IMR-90 (cell line): Measurements from ENCODE around the gene NOSTRIN. TPM values are rescaled to one million over a fixed set of nuclear protein-coding genes. Genes with fewer than 3 reads are reported as not detected.

Source experiments
- ATAC-seq: fragments of 200-7000 bp; cut with Tn5 transposase; 2 replicates; pipeline ENCODE4 v1.9.1; 2020; ENCODE audit warnings: low read depth, mild to moderate bottlenecking, moderate library complexity
- BruUV-seq: library from RNA; stranded (reverse); fragments of 400-500 nt; replicated peaks from 2 replicates; lab custom pipeline; 2021; lab: Mats Ljungman, UMichigan
- CTCF ChIA-PET: fragments of 300-600 bp; formaldehyde crosslinking; extraction: SDS; loops from one replicate; lab custom pipeline; 2021; ENCODE audit warnings: antibody characterized with exemption; lab: Yijun Ruan, JAX
- POLR2A ChIA-PET: fragments of 300-600 bp; sonication (Branson Sonifier 250); formaldehyde crosslinking; loops from one replicate; lab custom pipeline; 2022; ENCODE audit warnings: antibody characterized with exemption; ENCODE audit not compliant: unreplicated experiment; lab: Charles Lee
- DNase-seq: peaks from one replicate; pipeline ENCODE4 v3.0.0; 2013
- H2AFZ ChIP-seq: replicated peaks from 2 replicates; pipeline ENCODE3; 2013; ENCODE audit warnings: low read length, mild to moderate bottlenecking; ENCODE audit not compliant: poor library complexity
- H2AK5ac ChIP-seq: 2 replicates; pipeline ENCODE4 v1.6.1; 2013; ENCODE audit warnings: low read depth, low read length, inconsistent platforms
- H2AK9ac ChIP-seq: replicated peaks from 2 replicates; pipeline ENCODE3; 2013; ENCODE audit warnings: mild to moderate bottlenecking, low read depth, low read length, moderate library complexity; ENCODE audit not compliant: poor library complexity
- H2BK120ac ChIP-seq: 2 replicates; pipeline ENCODE4 v1.6.1; 2013; ENCODE audit warnings: low read depth, low read length, inconsistent platforms
- H2BK15ac ChIP-seq: 3 replicates; pipeline ENCODE4 v1.6.1; 2013; ENCODE audit warnings: low read depth, low read length, inconsistent platforms
- H2BK20ac ChIP-seq: 2 replicates; pipeline ENCODE4 v1.6.1; 2013; ENCODE audit warnings: low read depth, mild to moderate bottlenecking, inconsistent platforms, low read length, moderate library complexity
- H2BK5ac ChIP-seq: 2 replicates; pipeline ENCODE4 v1.6.1; 2013; ENCODE audit warnings: mild to moderate bottlenecking, low read depth, low read length, inconsistent platforms; ENCODE audit not compliant: poor library complexity, severe bottlenecking
- H3K14ac ChIP-seq: replicated peaks from 2 replicates; pipeline ENCODE4 v1.6.1; 2013; ENCODE audit warnings: low read depth, low read length, inconsistent platforms
- H3K18ac ChIP-seq: 2 replicates; pipeline ENCODE4 v1.6.1; 2013; ENCODE audit warnings: low read depth, low read length, control low read depth
- H3K23ac ChIP-seq: 2 replicates; pipeline ENCODE4 v1.6.1; 2013; ENCODE audit warnings: low read depth, low read length, inconsistent platforms
- H3K27ac ChIP-seq: 2 replicates; pipeline ENCODE4 v1.5.1; 2013; ENCODE audit warnings: mild to moderate bottlenecking, control low read depth, low read length; ENCODE audit not compliant: insufficient read depth
- H3K27me3 ChIP-seq: 2 replicates; pipeline ENCODE4 v1.6.1; 2013; ENCODE audit warnings: low read length; ENCODE audit not compliant: control insufficient read depth, insufficient read depth
- H3K36me3 ChIP-seq: 2 replicates; pipeline ENCODE4 v1.6.1; 2013; ENCODE audit warnings: low read length, mixed read lengths; ENCODE audit not compliant: control insufficient read depth, insufficient read depth
- H3K4ac ChIP-seq: 2 replicates; pipeline ENCODE4 v1.6.1; 2013; ENCODE audit warnings: low read depth, low read length, inconsistent platforms
- H3K4me1 ChIP-seq: 2 replicates; pipeline ENCODE4 v1.6.1; 2013; ENCODE audit warnings: low read length, mixed read lengths; ENCODE audit not compliant: control insufficient read depth, insufficient read depth
- H3K4me2 ChIP-seq: 2 replicates; pipeline ENCODE4 v1.6.1; 2013; ENCODE audit warnings: low read depth, mild to moderate bottlenecking, control low read depth, low read length, moderate library complexity
- H3K4me3 ChIP-seq: 2 replicates; pipeline ENCODE4 v1.5.1; 2013; ENCODE audit warnings: low read depth, mild to moderate bottlenecking, control low read depth, low read length, moderate library complexity; ENCODE audit not compliant: insufficient read depth
- H3K56ac ChIP-seq: 2 replicates; pipeline ENCODE4 v1.6.1; 2013; ENCODE audit warnings: low read length, inconsistent platforms; ENCODE audit not compliant: insufficient read depth; ENCODE audit errors: extremely low read depth
- H3K79me1 ChIP-seq, 2 experiments: 2 replicates each; pipeline ENCODE4 v1.6.1; 2013; ENCODE audit warnings: low read length in 2 of 2, inconsistent platforms in 1 of 2, low read depth in 1 of 2
- H3K9ac ChIP-seq: 2 replicates; pipeline ENCODE4 v1.6.1; 2013; ENCODE audit warnings: low read depth, low read length, control low read depth
- H3K9me1 ChIP-seq: 2 replicates; pipeline ENCODE4 v1.6.1; 2013; ENCODE audit warnings: low read length, inconsistent platforms; ENCODE audit not compliant: insufficient read depth
- H3K9me3 ChIP-seq: 2 replicates; pipeline ENCODE4 v1.6.1; 2013; ENCODE audit warnings: low read length; ENCODE audit not compliant: control insufficient read depth, insufficient read depth
- H4K20me1 ChIP-seq: 2 replicates; pipeline ENCODE4 v1.6.1; 2013; ENCODE audit warnings: low read length, inconsistent platforms; ENCODE audit not compliant: insufficient read depth
- H4K5ac ChIP-seq: 2 replicates; pipeline ENCODE4 v1.6.1; 2013; ENCODE audit warnings: mild to moderate bottlenecking, low read depth, low read length, control low read depth
- H4K8ac ChIP-seq, 2 experiments: 2 replicates each; pipeline ENCODE4 v1.6.1; 2013; ENCODE audit warnings: low read depth in 2 of 2, low read length in 2 of 2, control low read depth in 1 of 2, inconsistent platforms in 1 of 2
- H4K91ac ChIP-seq: 2 replicates; pipeline ENCODE4 v1.6.1; 2013; ENCODE audit warnings: low read depth, low read length, inconsistent platforms; ENCODE audit not compliant: insufficient read depth
- BHLHE40 ChIP-seq: fragments of 150-350 bp; IDR thresholded peaks from 2 replicates; pipeline ENCODE4 v1.6.1; 2016; ENCODE audit warnings: mild to moderate bottlenecking, low read depth, low read length
- CHD1 ChIP-seq: IDR thresholded peaks from 2 replicates; pipeline ENCODE4 v1.6.1; 2012; ENCODE audit warnings: low read depth, low read length, improper control_type of control experiment
- MXI1 ChIP-seq: IDR thresholded peaks from 2 replicates; pipeline ENCODE4 v1.6.1; 2012; ENCODE audit warnings: low read depth, mild to moderate bottlenecking, low read length, moderate library complexity, borderline replicate concordance
- NFE2L2 ChIP-seq: fragments of 150-350 bp; IDR thresholded peaks from 2 replicates; pipeline ENCODE4 v1.6.1; 2016; ENCODE audit warnings: low read depth, mild to moderate bottlenecking, low read length
- SMC3 ChIP-seq: fragments of 150-350 bp; IDR thresholded peaks from 2 replicates; pipeline ENCODE4 v1.6.1; 2016; ENCODE audit warnings: low read depth, mild to moderate bottlenecking, antibody characterized with exemption, low read length, moderate library complexity
- WGBS, 2 experiments: methylation state at CpG; one replicate each; pipeline versions ENCODE4 v1.1.5 to v1.1.7; 2013; ENCODE audit warnings: missing lambda C conversion rate in 2 of 2; ENCODE audit not compliant: insufficient read length in 1 of 2; ENCODE audit errors: extremely low coverage in 2 of 2; 5-methylcytosine and 5-hydroxymethylcytosine counted together
- dilution Hi-C: fragments of 300-500 bp; cut with HindIII; formaldehyde crosslinking; loops from one replicate; pipeline ENCODE4 v1.14.3; 2018; ENCODE audit warnings: low sequenced_read_pairs; ENCODE audit not compliant: unreplicated experiment
- in situ Hi-C: fragments of 300-500 bp; cut with MboI; formaldehyde crosslinking; loops from 3 replicates; pipeline ENCODE4 v1.14.3; 2019; ENCODE audit warnings: low sequenced_read_pairs, inconsistent platforms, mixed read lengths
- intact Hi-C: fragments of 100-400 bp; cut with micrococcal nuclease; formaldehyde crosslinking; loops from 2 replicates; pipeline ENCODE4 v1.10.0; 2022
- polyA plus RNA-seq, 3 experiments: library from polyadenylated mRNA; depleted of rRNA; stranded (reverse); fragments of >200 nt; gene quantifications; 2 replicates each; pipeline ENCODE4 v1.2.3, GENCODE V29; 2012; ENCODE audit warnings: low replicate concordance in 1 of 3
- total RNA-seq: library from RNA; depleted of rRNA; stranded (reverse); fragments of >200 nt; gene quantifications from 2 replicates; pipeline ENCODE4 v1.2.3, GENCODE V29; 2012
- TF ChIP-seq, protein P1 (sequence below): conservative IDR thresholded peaks from 2 replicates; pipeline ENCODE4 v1.5.1; 2012; ENCODE audit warnings: mild to moderate bottlenecking, low read depth, low read length, improper control_type of control experiment
- TF ChIP-seq, protein P2 (sequence below): fragments of 150-350 bp; IDR thresholded peaks from 2 replicates; pipeline ENCODE4 v1.6.1; 2016; ENCODE audit warnings: low read depth, mild to moderate bottlenecking, low read length, moderate library complexity, borderline replicate concordance

NOSTRIN gene
- total and polyA plus RNA-seq, 2 of the 4 experiments (the other 2 are of a cell fraction), result 0.15 to 0.18 TPM

DNA sequence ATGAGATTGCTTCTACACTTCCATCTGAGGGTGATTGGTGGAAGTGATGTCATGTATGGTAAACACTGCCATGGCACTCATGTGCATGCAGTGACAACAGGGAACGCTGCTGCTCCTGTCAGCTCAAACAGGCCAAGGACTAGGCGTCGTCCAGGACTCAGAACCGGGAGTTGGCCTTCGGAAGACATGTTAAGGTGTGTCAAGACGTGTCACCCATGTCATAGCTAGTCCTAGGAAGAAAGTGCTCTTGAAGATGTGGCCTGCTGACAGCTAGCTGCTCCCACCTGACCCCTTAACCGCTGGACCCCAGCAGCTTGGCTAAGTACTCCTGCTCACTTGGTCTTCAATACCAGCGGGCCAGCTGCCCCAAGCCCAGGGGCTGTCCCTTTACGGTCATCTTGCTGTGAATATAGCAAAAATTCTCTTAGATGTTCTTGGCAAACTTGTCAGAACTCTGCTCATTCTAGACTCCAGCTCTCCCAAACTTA is 6.3 kb upstream of the NOSTRIN start:
- no peaks in the 10 kb centered on the region for H3K9me3 ChIP-seq
- ChIA-PET POLR2A (no interaction called here), CTCF (interaction anchor here (0.7 to 0.8 kb wide), 2 partner anchors 20 to 25 kb away, joined by 8 to 10 read pairs; no protein-coding TSS in a partner anchor)
- H2BK5ac ChIP-seq, result no peak overlapping the region
- no peak overlapping the region for H3K4me2 ChIP-seq
- H4K5ac ChIP-seq, result no peak overlapping the region
- H4K8ac ChIP-seq, result no peak overlapping the region
- no peak overlapping the region for H3K27ac ChIP-seq
- DNase-seq (no peak), ATAC-seq (no peak)
- BruUV-seq, result no TSS peak
- no peak overlapping the region for H3K9ac ChIP-seq
- H3K4me1 ChIP-seq, result 0 out of 2 replicates have a peak, but pooled peaks cover 2% of the 10 kb centered on the region
- no peak overlapping the region for H3K56ac ChIP-seq
- TF ChIP-seq NFE2L2, result no peak
- no peak for TF ChIP-seq MXI1
- TF ChIP-seq, protein P1, sequence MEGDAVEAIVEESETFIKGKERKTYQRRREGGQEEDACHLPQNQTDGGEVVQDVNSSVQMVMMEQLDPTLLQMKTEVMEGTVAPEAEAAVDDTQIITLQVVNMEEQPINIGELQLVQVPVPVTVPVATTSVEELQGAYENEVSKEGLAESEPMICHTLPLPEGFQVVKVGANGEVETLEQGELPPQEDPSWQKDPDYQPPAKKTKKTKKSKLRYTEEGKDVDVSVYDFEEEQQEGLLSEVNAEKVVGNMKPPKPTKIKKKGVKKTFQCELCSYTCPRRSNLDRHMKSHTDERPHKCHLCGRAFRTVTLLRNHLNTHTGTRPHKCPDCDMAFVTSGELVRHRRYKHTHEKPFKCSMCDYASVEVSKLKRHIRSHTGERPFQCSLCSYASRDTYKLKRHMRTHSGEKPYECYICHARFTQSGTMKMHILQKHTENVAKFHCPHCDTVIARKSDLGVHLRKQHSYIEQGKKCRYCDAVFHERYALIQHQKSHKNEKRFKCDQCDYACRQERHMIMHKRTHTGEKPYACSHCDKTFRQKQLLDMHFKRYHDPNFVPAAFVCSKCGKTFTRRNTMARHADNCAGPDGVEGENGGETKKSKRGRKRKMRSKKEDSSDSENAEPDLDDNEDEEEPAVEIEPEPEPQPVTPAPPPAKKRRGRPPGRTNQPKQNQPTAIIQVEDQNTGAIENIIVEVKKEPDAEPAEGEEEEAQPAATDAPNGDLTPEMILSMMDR, result no peak
- TF ChIP-seq, protein P2, sequence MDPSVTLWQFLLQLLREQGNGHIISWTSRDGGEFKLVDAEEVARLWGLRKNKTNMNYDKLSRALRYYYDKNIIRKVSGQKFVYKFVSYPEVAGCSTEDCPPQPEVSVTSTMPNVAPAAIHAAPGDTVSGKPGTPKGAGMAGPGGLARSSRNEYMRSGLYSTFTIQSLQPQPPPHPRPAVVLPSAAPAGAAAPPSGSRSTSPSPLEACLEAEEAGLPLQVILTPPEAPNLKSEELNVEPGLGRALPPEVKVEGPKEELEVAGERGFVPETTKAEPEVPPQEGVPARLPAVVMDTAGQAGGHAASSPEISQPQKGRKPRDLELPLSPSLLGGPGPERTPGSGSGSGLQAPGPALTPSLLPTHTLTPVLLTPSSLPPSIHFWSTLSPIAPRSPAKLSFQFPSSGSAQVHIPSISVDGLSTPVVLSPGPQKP, result no peak
- TF ChIP-seq CHD1, result no peak
- TF ChIP-seq SMC3, result no peak
- TF ChIP-seq BHLHE40, result no peak
- no peak overlapping the region for H3K14ac ChIP-seq
- no peaks in the 10 kb centered on the region; the same call in 1 of the 2 replicates for H3K27me3 ChIP-seq
- H3K23ac ChIP-seq, result no peak overlapping the region
- no peak overlapping the region for H3K4ac ChIP-seq
- no peaks in the 10 kb centered on the region for H3K9me1 ChIP-seq
- no peak overlapping the region for H2BK120ac ChIP-seq
- H4K20me1 ChIP-seq, result no peaks in the 10 kb centered on the region
- intact Hi-C loops (no loop called here), in situ Hi-C loops (no loop called here), dilution Hi-C loops (no loop called here)
- no peaks in the 10 kb centered on the region for H3K36me3 ChIP-seq
- no peak overlapping the region for H2BK15ac ChIP-seq
- WGBS, 2 experiments, result 47% methylated on average over 3 of the region's 9 CpGs; no CpG with 5 or more reads in 1 of the 2 experiments
- H2AFZ ChIP-seq, result no peak overlapping the region
- H3K18ac ChIP-seq, result no peak overlapping the region
- no peak overlapping the region for H2BK20ac ChIP-seq
- H2AK5ac ChIP-seq, result no peak overlapping the region
- no peak overlapping the region for H4K91ac ChIP-seq
- no peak overlapping the region for H3K4me3 ChIP-seq
- no peaks in the 10 kb centered on the region for H3K79me1 ChIP-seq
- no peak overlapping the region for H2AK9ac ChIP-seq
